22Rv1 (cell line): Measurements from ENCODE around the gene SCMH1.

Experiments used
- CTCF ChIP-seq: fragments of 450-650 bp; IDR thresholded peaks from 2 replicates; pipeline ENCODE4 v1.5.1; 2017; ENCODE audit warnings: mild to moderate bottlenecking
- ZFX ChIP-seq: fragments of 450-650 bp; IDR thresholded peaks from 2 replicates; pipeline ENCODE4 v1.6.1; 2017; ENCODE audit warnings: antibody characterized with exemption, borderline replicate concordance

- TF ChIP-seq CTCF = no peak
- TF ChIP-seq ZFX = no peak
These were observed 3.6 kb upstream of the SCMH1 start for GRCh38 chr1:41245659-41246058.
